Adrenal gland (tissue), 5 donors: ENCODE results near the gene UFD1.

Source experiments
- CTCF ChIP-seq, 6 experiments: fragments of 450-650 bp in 4 of 6; fragments of 200-600 bp in 2 of 6; sonication (generic) in 1 of 6; IDR thresholded peaks; 1 replicate in 5 of 6; 2 replicates in 1 of 6; pipeline versions ENCODE4 v1.5.1 to v1.8.0; 2016 to 2021; ENCODE audit warnings: antibody characterized with exemption in 6 of 6, mild to moderate bottlenecking in 2 of 6, moderate library complexity in 1 of 6
- POLR2A ChIP-seq, 2 donors: fragments of 450-650 bp; IDR thresholded peaks; one replicate each; pipeline ENCODE4 v1.6.1; 2017; ENCODE audit warnings: antibody characterized with exemption in 2 of 2, mild to moderate bottlenecking in 2 of 2, moderate library complexity in 1 of 2
- donor health status: DM: no; HTN: no; CAD: no.

DNA sequence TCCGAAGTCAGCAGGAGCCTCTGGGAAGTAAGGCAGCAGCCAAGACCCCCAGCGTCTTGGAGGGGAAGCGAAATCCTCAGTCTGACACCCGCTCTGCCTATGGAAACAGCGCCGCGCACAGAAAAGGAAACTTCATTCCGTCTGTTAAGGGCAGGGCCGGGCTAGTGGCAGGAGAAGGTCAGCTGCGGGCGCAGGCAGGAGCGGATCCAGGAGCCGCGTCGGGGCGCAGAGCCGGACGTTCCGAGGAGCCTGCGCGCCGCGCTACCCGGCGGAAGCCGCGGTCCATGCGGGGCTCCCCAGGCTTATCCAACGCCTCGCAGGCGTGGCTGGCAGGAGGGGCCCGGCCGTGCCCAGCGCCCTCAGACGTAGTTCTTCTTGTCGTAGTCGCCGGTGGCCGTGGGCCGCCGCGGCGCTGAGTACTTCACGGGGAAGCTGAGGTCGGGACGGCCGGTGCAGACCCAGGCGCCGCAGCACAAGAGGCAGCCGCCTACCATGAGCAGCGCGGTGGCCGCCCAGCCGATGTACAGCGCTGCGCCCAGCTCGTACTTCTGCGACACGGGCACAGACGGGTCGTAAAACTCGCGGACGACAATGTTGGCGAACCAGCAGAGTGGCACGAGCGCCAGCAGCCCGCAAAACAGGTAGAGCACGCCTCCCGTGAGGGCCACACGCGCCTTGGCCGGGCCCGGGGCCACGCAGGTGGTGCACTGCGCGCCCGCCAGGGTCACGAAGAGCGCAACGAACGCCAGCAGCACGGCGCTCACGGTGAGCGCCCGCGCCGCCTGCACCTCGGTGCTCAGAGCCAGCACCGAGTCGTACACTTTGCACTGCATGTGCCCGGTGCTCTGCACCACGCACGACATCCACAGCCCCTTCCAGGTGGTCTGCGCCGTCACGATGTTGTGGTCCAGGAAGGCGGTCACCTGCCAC, 44.5 kb upstream of the UFD1 start:
- no peak for TF ChIP-seq CTCF (IDR thresholded peaks at IDR 0.05)
- TF ChIP-seq POLR2A (IDR thresholded peaks at IDR 0.05), result no peak
